ENCODE results near the gene ST7. TPM values are rescaled to one million over a fixed set of nuclear protein-coding genes. Genes with fewer than 3 reads are reported as not detected.

Gene ST7
- total and polyA plus RNA-seq, 2 of the 8 experiments (the other 6 are each of a cell fraction or from before 2014, with no cell fraction given), result 16.3 to 18.0 TPM

- Histone ChIP-seq H3K4me1 (replicated peaks in 1 of 4; ENCODE audit: control insufficient read depth in 3 of 4, insufficient read depth in 4 of 4, low read length in 3 of 4) (peaks cover 0 to 3% (median 2%) of the 10 kb centered on the region in 4 experiments; a peak in 3 of 7 replicates), H2AK5ac (ENCODE audit: low read depth, low read length) (no peak overlapping the region), H2BK20ac (ENCODE audit: low read length) (no peak overlapping the region), H4K20me1 (replicated peaks in 1 of 2; ENCODE audit: control insufficient read depth in 1 of 2, insufficient read depth in 2 of 2, low read length in 2 of 2) (no peaks in the 10 kb centered on the region), H3K27me3 (replicated peaks in 1 of 4; ENCODE audit: control insufficient read depth in 3 of 4, extremely low read depth in 1 of 4, insufficient read depth in 3 of 4, low read length in 3 of 4) (no peaks in the 10 kb centered on the region), H3K18ac (ENCODE audit: extremely low read depth, low read length) (no peak overlapping the region), H4K8ac (ENCODE audit: extremely low read depth, insufficient read depth, low read length) (no peak overlapping the region), H2BK5ac (ENCODE audit: low read depth, low read length) (no peak overlapping the region), H3K4ac (replicated peaks; ENCODE audit: insufficient read length, low read depth, low read length) (no peak overlapping the region), H3K4me3 (ENCODE audit: extremely low read depth in 1 of 4, insufficient read depth in 2 of 4, low read depth in 3 of 4, low read length in 4 of 4) (no peak overlapping the region), H2AFZ (ENCODE audit: low read length) (no peak overlapping the region), H3K36me3 (ENCODE audit: control insufficient read depth in 2 of 4, insufficient read depth in 4 of 4, low read length in 3 of 4) (no peaks in the 10 kb centered on the region), H3K79me1 (ENCODE audit: low read depth, low read length) (no peaks in the 10 kb centered on the region), H3K23ac (ENCODE audit: insufficient read length) (no peak overlapping the region), H4K91ac (replicated peaks; ENCODE audit: insufficient read length, low read length) (no peak overlapping the region), H3K79me2 (ENCODE audit: control insufficient read depth in 1 of 2, insufficient read depth in 2 of 2, low read length in 2 of 2) (no peaks in the 10 kb centered on the region), H3K56ac (replicated peaks; ENCODE audit: insufficient read length, low read depth, low read length) (no peak overlapping the region), H3K9me3 (ENCODE audit: insufficient read depth in 2 of 2, low read depth in 1 of 2, low read length in 1 of 2) (no peaks in the 10 kb centered on the region), H2BK15ac (ENCODE audit: low read length) (no peak overlapping the region), H3K27ac (ENCODE audit: low read depth, low read length) (no peak overlapping the region), H2BK12ac (ENCODE audit: low read depth, low read length) (no peak overlapping the region), H4K5ac (ENCODE audit: insufficient read length, low read depth, low read length) (no peak overlapping the region), H2BK120ac (replicated peaks; ENCODE audit: low read depth, low read length) (no peak overlapping the region), H3K4me2 (ENCODE audit: insufficient read depth in 1 of 2, low read depth in 2 of 2, low read length in 2 of 2) (no peak overlapping the region), H3K23me2 (ENCODE audit: low read depth, low read length) (no peaks in the 10 kb centered on the region), H3K14ac (ENCODE audit: insufficient read length) (no peak overlapping the region), H3K9ac (replicated peaks in 1 of 4; ENCODE audit: extremely low read depth in 1 of 4, low read depth in 3 of 4, low read length in 3 of 4) (no peak overlapping the region)
- FAIRE-seq (no peak), DNase-seq (ENCODE audit: low read depth in 1 of 2, low spot score in 2 of 2) (no peak)
- ChIA-PET CTCF (ENCODE audit: partially characterized antibody) (no interaction called here), POLR2A (ENCODE audit: partially characterized antibody) (no interaction called here)
- WGBS, 2 experiments (ENCODE audit: extremely low coverage in 1 of 2, insufficient coverage in 1 of 2, insufficient read length in 1 of 2, insufficient replicate concordance in 2 of 2, low coverage in 1 of 2, low lambda C conversion rate in 2 of 2, missing lambda C conversion rate in 1 of 2), result 92% methylated on average over 4 of the region's 4 CpGs; no CpG with 5 or more reads in 1 of the 2 experiments
- TF ChIP-seq CHD2 (IDR thresholded peaks at IDR 0.05; ENCODE audit: low read length), result no peak
- no peak for TF ChIP-seq GABPA (IDR thresholded peaks at IDR 0.05; ENCODE audit: borderline replicate concordance, insufficient read depth, low read length)
- TF ChIP-seq BRCA1 (IDR thresholded peaks at IDR 0.05; ENCODE audit: low read depth, low read length), result no peak
- TF ChIP-seq GTF2F1 (IDR thresholded peaks at IDR 0.05; ENCODE audit: borderline replicate concordance, low read depth, low read length), result no peak
- no peak for TF ChIP-seq SIN3A (conservative IDR thresholded peaks at IDR 0.05 in 1 of 2, IDR thresholded peaks at IDR 0.05 in 1 of 2; ENCODE audit: low read depth in 1 of 2, low read length in 2 of 2)
- no peak for TF ChIP-seq TAF7 (optimal IDR thresholded peaks at IDR 0.05; ENCODE audit: borderline replicate concordance, low read depth, low read length)
- no peak for TF ChIP-seq KDM1A (IDR thresholded peaks at IDR 0.05; ENCODE audit: borderline replicate concordance, low read length)
- TF ChIP-seq SIX5 (IDR thresholded peaks at IDR 0.05; ENCODE audit: low read depth, low read length), result no peak
- TF ChIP-seq RAD21 (IDR thresholded peaks at IDR 0.05 in 1 of 2, conservative IDR thresholded peaks at IDR 0.05 in 1 of 2; ENCODE audit: low read depth in 2 of 2, low read length in 2 of 2), result no peak
- TF ChIP-seq CBX5 (IDR thresholded peaks at IDR 0.05; ENCODE audit: low read depth, low read length), result no peak
- TF ChIP-seq MAFK (IDR thresholded peaks at IDR 0.05; ENCODE audit: low read depth, low read length), result no peak
- TF ChIP-seq SP1 (IDR thresholded peaks at IDR 0.05; ENCODE audit: low read depth, low read length), result no peak
- TF ChIP-seq CEBPB (IDR thresholded peaks at IDR 0.05; ENCODE audit: low read depth, low read length), result no peak
- TF ChIP-seq SP4 (IDR thresholded peaks at IDR 0.05; ENCODE audit: low read length), result no peak
These were observed 242.2 kb downstream of the ST7 start for GRCh38 chr7:117195361-117196029.

Data from H1 (cell line).